OCI-LY3 (cell line): ENCODE measurements around the gene CCL25.

Experiments
- H2AFZ ChIP-seq: fragments of 200-600, 300-600 bp; shearing (Covaris generic); 2 replicates; pipeline ENCODE4 v1.6.0; 2014; ENCODE audit warnings: antibody characterized with exemption, low read depth, low read length
- H3K27ac ChIP-seq: fragments of 200-600, 300-600 bp; sonication (generic); 2 replicates; pipeline ENCODE4 v1.5.1; 2014; ENCODE audit warnings: mild to moderate bottlenecking, low read length, moderate library complexity, mixed read lengths
- H3K27me3 ChIP-seq: fragments of 200-600, 300-600 bp; sonication (generic); 2 replicates; pipeline ENCODE4 v1.6.1; 2014; ENCODE audit warnings: low read depth, low read length, mixed read lengths
- H3K36me3 ChIP-seq: fragments of 200-600, 300-600 bp; sonication (generic); replicated peaks from 2 replicates; pipeline ENCODE3; 2014; ENCODE audit warnings: low read depth, low read length, mixed read lengths
- H3K4me1 ChIP-seq: fragments of 300-600, 200-600 bp; sonication (generic); 2 replicates; pipeline ENCODE4 v1.6.1; 2014; ENCODE audit warnings: low read length, mixed read lengths
- H3K4me2 ChIP-seq: fragments of 200-600, 300-600 bp; sonication (generic); 2 replicates; pipeline ENCODE4 v1.6.1; 2014; ENCODE audit warnings: low read length, mixed read lengths
- H3K4me3 ChIP-seq: fragments of 300-600, 200-600 bp; sonication (generic); 2 replicates; pipeline ENCODE4 v1.5.1; 2014; ENCODE audit warnings: antibody characterized with exemption, mild to moderate bottlenecking, low read length, moderate library complexity
- H3K79me2 ChIP-seq: fragments of 300-600, 200-600 bp; shearing (Covaris generic); 2 replicates; pipeline ENCODE4 v1.6.1; 2014; ENCODE audit warnings: mild to moderate bottlenecking, low read length, mixed read lengths
- H3K9ac ChIP-seq: fragments of 300-600, 200-600 bp; shearing (Covaris generic); 2 replicates; pipeline ENCODE4 v1.6.0; 2014; ENCODE audit warnings: mild to moderate bottlenecking, low read length, moderate library complexity
- H3K9me3 ChIP-seq: fragments of 200-600, 300-600 bp; shearing (Covaris generic); 2 replicates; pipeline ENCODE4 v1.6.1; 2014; ENCODE audit warnings: low read length, mixed read lengths; ENCODE audit not compliant: insufficient read depth
- H4K20me1 ChIP-seq: fragments of 200-600, 300-600 bp; sonication (generic); 2 replicates; pipeline ENCODE4 v1.6.1; 2016; ENCODE audit warnings: low read length, mixed read lengths; ENCODE audit not compliant: insufficient read depth
- EZH2phosphoT487 ChIP-seq: fragments of 200-600 bp; shearing (Covaris generic); IDR thresholded peaks from 2 replicates; pipeline ENCODE4 v1.6.1; 2018; ENCODE audit warnings: antibody characterized with exemption, mixed run types, low read depth
- TF ChIP-seq, protein P1 (sequence below): fragments of 200-600, 300-600 bp; sonication (generic); IDR thresholded peaks from 2 replicates; pipeline ENCODE4 v1.5.1; 2014; ENCODE audit warnings: antibody characterized with exemption, low read length, low read depth

The CCL25 gene

DNA sequence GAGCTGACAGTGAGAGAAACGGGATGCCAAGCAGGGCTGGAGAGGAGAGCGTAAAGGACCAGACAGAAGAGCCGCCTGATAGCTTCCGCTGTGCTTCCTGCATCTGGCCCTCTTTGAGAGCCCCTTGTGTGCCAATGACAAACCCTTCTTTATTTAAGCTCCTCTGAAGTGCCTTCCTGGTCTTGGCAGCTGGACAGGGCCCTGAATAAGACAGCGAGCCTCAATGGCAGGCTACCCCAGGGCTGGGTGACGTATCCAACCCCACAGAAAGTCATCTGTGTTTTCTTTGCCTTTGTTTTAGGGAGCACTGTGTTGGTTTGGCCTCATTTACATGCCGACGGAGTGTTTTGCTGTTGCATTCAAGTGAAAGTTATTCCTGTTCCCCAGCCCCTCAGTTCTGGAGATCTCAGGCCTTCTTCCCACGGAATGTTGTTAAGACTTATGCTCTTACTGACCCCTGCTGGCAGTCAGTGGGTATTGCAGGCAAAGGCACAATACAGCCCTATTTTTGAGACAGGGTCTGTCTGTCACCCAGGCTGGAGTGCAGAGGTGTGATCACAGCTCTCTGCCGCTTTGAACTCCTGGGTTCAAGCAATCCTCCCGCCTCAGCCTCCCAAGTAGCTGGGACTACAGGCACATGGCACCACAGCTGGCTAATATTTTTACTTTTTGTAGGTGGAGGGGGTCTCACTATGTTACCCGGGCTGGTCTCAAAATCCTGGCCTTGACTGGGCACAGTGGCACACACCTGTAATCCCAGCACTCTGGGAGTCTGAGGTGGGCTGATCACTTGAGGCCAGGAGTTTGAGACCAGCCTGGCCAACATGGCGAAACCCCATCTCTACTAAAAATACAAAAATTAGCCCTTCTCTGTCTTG lies 16.8 kb downstream of the CCL25 start:
- no peak overlapping the region for H3K9ac ChIP-seq
- H3K36me3 ChIP-seq = no peaks in the 10 kb centered on the region
- H3K27ac ChIP-seq = no peak overlapping the region
- no peak overlapping the region for H3K4me2 ChIP-seq
- no peaks in the 10 kb centered on the region for H3K9me3 ChIP-seq
- no peaks in the 10 kb centered on the region for H3K27me3 ChIP-seq
- no peak overlapping the region for H2AFZ ChIP-seq
- H3K4me3 ChIP-seq = no peak overlapping the region
- H4K20me1 ChIP-seq = no peaks in the 10 kb centered on the region
- no peak for TF ChIP-seq EZH2phosphoT487
- TF ChIP-seq, protein P1, sequence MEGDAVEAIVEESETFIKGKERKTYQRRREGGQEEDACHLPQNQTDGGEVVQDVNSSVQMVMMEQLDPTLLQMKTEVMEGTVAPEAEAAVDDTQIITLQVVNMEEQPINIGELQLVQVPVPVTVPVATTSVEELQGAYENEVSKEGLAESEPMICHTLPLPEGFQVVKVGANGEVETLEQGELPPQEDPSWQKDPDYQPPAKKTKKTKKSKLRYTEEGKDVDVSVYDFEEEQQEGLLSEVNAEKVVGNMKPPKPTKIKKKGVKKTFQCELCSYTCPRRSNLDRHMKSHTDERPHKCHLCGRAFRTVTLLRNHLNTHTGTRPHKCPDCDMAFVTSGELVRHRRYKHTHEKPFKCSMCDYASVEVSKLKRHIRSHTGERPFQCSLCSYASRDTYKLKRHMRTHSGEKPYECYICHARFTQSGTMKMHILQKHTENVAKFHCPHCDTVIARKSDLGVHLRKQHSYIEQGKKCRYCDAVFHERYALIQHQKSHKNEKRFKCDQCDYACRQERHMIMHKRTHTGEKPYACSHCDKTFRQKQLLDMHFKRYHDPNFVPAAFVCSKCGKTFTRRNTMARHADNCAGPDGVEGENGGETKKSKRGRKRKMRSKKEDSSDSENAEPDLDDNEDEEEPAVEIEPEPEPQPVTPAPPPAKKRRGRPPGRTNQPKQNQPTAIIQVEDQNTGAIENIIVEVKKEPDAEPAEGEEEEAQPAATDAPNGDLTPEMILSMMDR = peak; percentile 65
- no peaks in the 10 kb centered on the region for H3K4me1 ChIP-seq
- H3K79me2 ChIP-seq = no peaks in the 10 kb centered on the region

DNA sequence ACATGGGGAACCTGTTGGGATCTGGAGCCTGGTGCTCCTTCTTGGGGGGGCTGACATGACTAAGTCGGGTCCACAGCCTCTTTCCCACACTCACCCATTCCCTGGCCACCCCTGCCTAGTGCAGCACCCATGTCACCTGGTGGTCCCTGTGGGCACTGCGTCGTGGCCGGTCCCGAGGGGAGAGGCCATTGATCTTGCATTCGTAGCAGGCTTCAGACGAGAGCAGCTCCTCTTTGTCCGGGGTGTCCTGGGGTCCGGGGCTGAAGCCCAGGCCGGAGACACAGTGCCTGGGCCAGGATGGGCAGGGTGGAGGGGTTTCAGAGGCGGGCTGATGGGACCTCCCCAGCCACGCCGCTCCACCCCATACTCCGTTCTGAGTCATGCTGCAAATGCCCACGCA lies 19.4 kb downstream of the CCL25 start:
- Histone ChIP-seq H3K4me2 (no peak overlapping the region), H4K20me1 (no peaks in the 10 kb centered on the region), H3K36me3 (no peaks in the 10 kb centered on the region), H3K79me2 (no peaks in the 10 kb centered on the region), H3K27ac (no peak overlapping the region), H3K4me3 (no peak overlapping the region), H3K4me1 (no peaks in the 10 kb centered on the region), H3K27me3 (no peaks in the 10 kb centered on the region), H3K9me3 (no peaks in the 10 kb centered on the region), H3K9ac (no peak overlapping the region), H2AFZ (no peak overlapping the region)
- TF ChIP-seq, protein P1 = no peak
- no peak for TF ChIP-seq EZH2phosphoT487

DNA sequence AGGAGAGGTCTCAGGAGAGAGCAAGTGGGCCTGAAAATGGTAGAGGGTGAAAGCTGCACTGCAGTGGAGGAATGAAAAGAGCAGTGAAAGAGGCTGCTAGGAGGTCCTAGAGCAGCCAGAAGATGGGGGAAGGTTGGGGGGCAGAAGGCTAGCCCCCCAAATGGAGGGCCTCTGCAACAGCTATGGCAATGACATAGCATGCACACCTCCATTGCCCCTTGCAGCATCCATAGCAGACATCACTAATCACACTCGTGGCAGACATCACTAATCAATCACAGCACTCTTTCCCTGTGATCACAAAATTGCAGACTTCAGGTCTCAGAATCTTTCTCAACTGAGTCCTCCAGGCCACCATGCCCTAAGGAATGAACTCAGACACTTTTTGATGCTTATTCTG lies 21.9 kb downstream of the CCL25 start:
- Histone ChIP-seq H3K4me1 (no peaks in the 10 kb centered on the region), H3K4me2 (no peak overlapping the region), H3K36me3 (no peaks in the 10 kb centered on the region), H3K9me3 (no peaks in the 10 kb centered on the region), H3K79me2 (no peaks in the 10 kb centered on the region), H3K4me3 (no peak overlapping the region), H4K20me1 (no peaks in the 10 kb centered on the region), H3K27me3 (no peaks in the 10 kb centered on the region), H3K9ac (no peak overlapping the region), H3K27ac (no peak overlapping the region), H2AFZ (no peak overlapping the region)
- no peak for TF ChIP-seq EZH2phosphoT487
- TF ChIP-seq, protein P1 = no peak

DNA sequence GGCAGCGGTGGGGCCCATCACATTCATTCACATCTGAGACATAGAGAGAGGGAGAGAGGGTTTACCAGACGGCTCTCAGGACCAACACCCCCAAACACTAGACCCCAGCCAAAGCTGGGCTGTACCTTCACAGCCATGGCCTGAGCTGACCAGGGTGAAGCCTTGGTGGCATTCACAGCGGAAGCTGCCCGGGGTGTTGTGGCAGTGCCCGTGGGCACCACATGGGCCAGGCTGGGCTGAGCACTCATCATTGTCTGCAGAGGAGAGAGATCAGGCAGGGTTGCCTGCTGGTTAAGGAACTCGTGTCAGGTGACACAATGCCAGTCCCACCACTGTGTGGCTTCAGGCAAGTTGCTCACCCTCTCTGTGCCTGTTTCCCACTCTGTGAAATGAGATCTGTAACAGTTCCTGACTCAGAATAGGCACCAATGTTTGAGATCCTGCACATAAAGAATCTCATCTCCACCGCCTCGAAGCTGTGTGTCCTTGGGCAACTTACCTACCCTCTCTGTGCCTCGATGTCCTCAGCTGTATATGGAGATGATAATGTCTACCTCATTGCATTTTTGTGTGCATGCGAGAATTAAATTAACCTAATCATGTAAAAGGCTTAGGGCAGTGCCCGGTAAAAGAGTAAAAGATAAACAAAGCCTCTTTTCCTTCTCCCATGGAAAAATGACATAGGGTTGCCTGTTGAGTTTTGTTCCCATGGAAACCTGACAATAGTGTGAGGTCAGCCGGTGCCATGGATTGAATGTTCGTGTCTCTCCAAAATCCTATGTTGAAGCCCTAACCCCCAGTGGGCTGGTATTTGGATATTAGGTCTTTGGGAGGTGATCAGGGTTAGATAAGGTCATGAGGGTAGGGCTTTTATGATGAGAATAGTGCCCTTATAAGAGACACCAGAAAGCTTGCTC lies 22.9 kb downstream of the CCL25 start:
- Histone ChIP-seq H3K9me3 (no peaks in the 10 kb centered on the region), H3K4me2 (no peak overlapping the region), H3K4me3 (no peak overlapping the region), H3K79me2 (no peaks in the 10 kb centered on the region), H4K20me1 (no peaks in the 10 kb centered on the region), H3K4me1 (no peaks in the 10 kb centered on the region), H3K36me3 (no peaks in the 10 kb centered on the region), H3K27me3 (no peaks in the 10 kb centered on the region), H2AFZ (no peak overlapping the region), H3K27ac (no peak overlapping the region), H3K9ac (no peak overlapping the region)
- TF ChIP-seq, protein P1 = no peak
- TF ChIP-seq EZH2phosphoT487 = no peak
